Measurements from ENCODE around the gene MAL. TPM values are rescaled to one million over a fixed set of nuclear protein-coding genes. Genes with fewer than 3 reads are reported as not detected.

MAL gene
- total and polyA plus RNA-seq, 2 of the 8 experiments (the other 6 are each of a cell fraction or from before 2014, with no cell fraction given): not detected

DNA sequence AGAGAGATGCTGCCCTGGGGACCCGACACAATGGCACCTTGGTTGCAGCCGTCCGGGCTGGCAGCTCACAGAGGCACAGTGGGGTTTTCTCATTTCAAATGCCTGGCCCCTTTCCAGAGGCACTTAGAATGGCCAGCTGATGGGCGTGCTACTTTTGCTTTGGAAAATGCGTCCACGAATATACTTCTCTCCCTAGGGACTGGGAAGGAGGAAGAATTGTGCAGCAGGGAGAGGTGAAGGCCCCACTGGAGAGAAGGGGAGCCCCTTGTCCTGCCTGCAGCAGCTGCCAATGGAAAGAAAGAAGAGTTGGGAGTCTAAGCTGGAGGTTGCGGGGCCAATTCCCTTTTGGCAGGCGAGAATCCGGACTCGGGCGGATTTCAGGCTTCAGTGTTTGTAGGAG is 1.1 kb upstream of the MAL start:
- WGBS, 2 experiments (ENCODE audit: extremely low coverage in 1 of 2, insufficient coverage in 1 of 2, insufficient read length in 1 of 2, insufficient replicate concordance in 2 of 2, low coverage in 1 of 2, low lambda C conversion rate in 2 of 2, missing lambda C conversion rate in 1 of 2): 91% methylated on average over 11 of the region's 11 CpGs; no CpG with 5 or more reads in 1 of the 2 experiments
- Histone ChIP-seq H3K27me3 (replicated peaks in 1 of 4; ENCODE audit: control insufficient read depth in 3 of 4, extremely low read depth in 1 of 4, insufficient read depth in 3 of 4, low read length in 3 of 4) (peaks cover 5 to 40% (median 33%) of the 10 kb centered on the region in 4 experiments), H3K14ac (ENCODE audit: insufficient read length) (no peak overlapping the region), H2BK20ac (ENCODE audit: low read length) (no peak overlapping the region), H3K9ac (replicated peaks in 1 of 4; ENCODE audit: extremely low read depth in 1 of 4, low read depth in 3 of 4, low read length in 3 of 4) (no peak overlapping the region), H4K5ac (ENCODE audit: insufficient read length, low read depth, low read length) (no peak overlapping the region), H2BK120ac (replicated peaks; ENCODE audit: low read depth, low read length) (no peak overlapping the region), H4K91ac (replicated peaks; ENCODE audit: insufficient read length, low read length) (no peak overlapping the region), H3K27ac (ENCODE audit: low read depth, low read length) (no peak overlapping the region), H3K4ac (replicated peaks; ENCODE audit: insufficient read length, low read depth, low read length) (no peak overlapping the region), H3K9me3 (ENCODE audit: insufficient read depth in 2 of 2, low read depth in 1 of 2, low read length in 1 of 2) (peaks cover 36 to 89% of the 10 kb centered on the region in 2 experiments), H3K56ac (replicated peaks; ENCODE audit: insufficient read length, low read depth, low read length) (no peak overlapping the region), H2AK5ac (ENCODE audit: low read depth, low read length) (no peak overlapping the region), H3K79me2 (ENCODE audit: control insufficient read depth in 1 of 2, insufficient read depth in 2 of 2, low read length in 2 of 2) (no peaks in the 10 kb centered on the region), H3K23me2 (ENCODE audit: low read depth, low read length) (no peaks in the 10 kb centered on the region), H3K18ac (ENCODE audit: extremely low read depth, low read length) (no peak overlapping the region), H2BK5ac (ENCODE audit: low read depth, low read length) (no peak overlapping the region), H2BK15ac (ENCODE audit: low read length) (no peak overlapping the region), H3K36me3 (ENCODE audit: control insufficient read depth in 2 of 4, insufficient read depth in 4 of 4, low read length in 3 of 4) (no peaks in the 10 kb centered on the region), H3K4me1 (replicated peaks in 1 of 4; ENCODE audit: control insufficient read depth in 3 of 4, insufficient read depth in 4 of 4, low read length in 3 of 4) (peaks cover 0 to 7% (median 0%) of the 10 kb centered on the region in 4 experiments; a peak in 1 of 7 replicates), H4K8ac (ENCODE audit: extremely low read depth, insufficient read depth, low read length) (no peak overlapping the region), H3K4me3 (ENCODE audit: extremely low read depth in 1 of 4, insufficient read depth in 2 of 4, low read depth in 3 of 4, low read length in 4 of 4) (no peak overlapping the region), H4K20me1 (replicated peaks in 1 of 2; ENCODE audit: control insufficient read depth in 1 of 2, insufficient read depth in 2 of 2, low read length in 2 of 2) (no peaks in the 10 kb centered on the region), H3K79me1 (ENCODE audit: low read depth, low read length) (no peaks in the 10 kb centered on the region), H3K4me2 (ENCODE audit: insufficient read depth in 1 of 2, low read depth in 2 of 2, low read length in 2 of 2) (no peak overlapping the region; a peak in 1 of 4 replicates), H2AFZ (ENCODE audit: low read length) (no peak overlapping the region), H3K23ac (ENCODE audit: insufficient read length) (no peak overlapping the region), H2BK12ac (ENCODE audit: low read depth, low read length) (no peak overlapping the region)
- ChIA-PET CTCF (ENCODE audit: partially characterized antibody) (no interaction called here), POLR2A (ENCODE audit: partially characterized antibody) (no interaction called here)
- no peak for DNase-seq (ENCODE audit: low read depth in 1 of 2, low spot score in 2 of 2)
- FAIRE-seq: no peak
- TF ChIP-seq TAF7 (optimal IDR thresholded peaks at IDR 0.05; ENCODE audit: borderline replicate concordance, low read depth, low read length) (no peak), TAF1 (IDR thresholded peaks at IDR 0.05; ENCODE audit: low read depth, low read length) (no peak), BRCA1 (IDR thresholded peaks at IDR 0.05; ENCODE audit: low read depth, low read length) (no peak), RNF2 (IDR thresholded peaks at IDR 0.05; ENCODE audit: borderline replicate concordance, low read depth, low read length, missing control alignments, poor library complexity, severe bottlenecking) (no peak), HDAC2 (IDR thresholded peaks at IDR 0.05; ENCODE audit: borderline replicate concordance in 1 of 2, low read depth in 2 of 2, low read length in 2 of 2) (no peak), SAP30 (IDR thresholded peaks at IDR 0.05; ENCODE audit: insufficient read depth, insufficient replicate concordance, low read length) (no peak), TBP (IDR thresholded peaks at IDR 0.05; ENCODE audit: low read depth, low read length) (no peak), POLR2A (IDR thresholded peaks at IDR 0.05; ENCODE audit: control extremely low read depth in 1 of 2, low read depth in 2 of 2, low read length in 2 of 2) (no peak), NANOG (IDR thresholded peaks at IDR 0.05; ENCODE audit: insufficient read depth, low read depth, low read length, poor library complexity, severe bottlenecking) (no peak), SP1 (IDR thresholded peaks at IDR 0.05; ENCODE audit: low read depth, low read length) (no peak), CREB1 (IDR thresholded peaks at IDR 0.05) (no peak)
- TF ChIP-seq, protein P1, sequence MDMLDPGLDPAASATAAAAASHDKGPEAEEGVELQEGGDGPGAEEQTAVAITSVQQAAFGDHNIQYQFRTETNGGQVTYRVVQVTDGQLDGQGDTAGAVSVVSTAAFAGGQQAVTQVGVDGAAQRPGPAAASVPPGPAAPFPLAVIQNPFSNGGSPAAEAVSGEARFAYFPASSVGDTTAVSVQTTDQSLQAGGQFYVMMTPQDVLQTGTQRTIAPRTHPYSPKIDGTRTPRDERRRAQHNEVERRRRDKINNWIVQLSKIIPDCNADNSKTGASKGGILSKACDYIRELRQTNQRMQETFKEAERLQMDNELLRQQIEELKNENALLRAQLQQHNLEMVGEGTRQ (IDR thresholded peaks at IDR 0.05; ENCODE audit: low read length): no peak

Measured in H1 (cell line).